Mesenteric fat pad (tissue), 1 donor: ENCODE results near the gene MYO1H. TPM values are rescaled to one million over a fixed set of nuclear protein-coding genes. Genes with fewer than 3 reads are reported as not detected.

Experiments used
- DNase-seq: peaks from one replicate; pipeline ENCODE4 v3.0.0-alpha.2; 2020; ENCODE audit warnings: low spot score
- total RNA-seq: library from RNA; stranded (reverse); fragmentation: NEBNext Ultra II Directional; extraction: Animal tissue kit (Norgen Biotek cat#: 25700); gene quantifications from one replicate; pipeline ENCODE4 v1.2.1, GENCODE V29; 2021
- donor health status: DM: yes; HTN: yes; CAD: no.

Gene MYO1H
- total RNA-seq, 1 donor from 2014 or later = 0.10 TPM

GRCh38 chr12:109447482-109447881 is 99.8 kb downstream of the MYO1H start:
- no peak for DNase-seq

GRCh38 chr12:109448272-109448671 is 100.6 kb downstream of the MYO1H start:
- no peak for DNase-seq

- DNase-seq = no peak
Observed at GRCh38 chr12:109448707-109449390, 101.1 kb downstream of the MYO1H start.

GRCh38 chr12:109449845-109450532 is 102.3 kb downstream of the MYO1H start:
- DNase-seq = no peak

- no peak for DNase-seq
Observed at GRCh38 chr12:109450980-109451379, 103.3 kb downstream of the MYO1H start.

- no peak for DNase-seq
Observed at GRCh38 chr12:109451400-109451799, 103.7 kb downstream of the MYO1H start.

GRCh38 chr12:109452489-109452888 is 104.8 kb downstream of the MYO1H start:
- DNase-seq = no peak

GRCh38 chr12:109455706-109456105 is 108.0 kb downstream of the MYO1H start:
- no peak for DNase-seq

- no peak for DNase-seq
Observed at GRCh38 chr12:109458086-109458485, 110.4 kb downstream of the MYO1H start.

- no peak for DNase-seq
Observed at GRCh38 chr12:109458771-109459208, 111.1 kb downstream of the MYO1H start.

GRCh38 chr12:109459247-109459646 is 111.5 kb downstream of the MYO1H start:
- no peak for DNase-seq

- DNase-seq = no peak
Observed at GRCh38 chr12:109460538-109460937, 112.8 kb downstream of the MYO1H start.

GRCh38 chr12:109461049-109461845 is 113.5 kb downstream of the MYO1H start:
- no peak for DNase-seq

GRCh38 chr12:109461846-109462756 is 114.4 kb downstream of the MYO1H start:
- no peak for DNase-seq

GRCh38 chr12:109462868-109463692 is 115.4 kb downstream of the MYO1H start:
- no peak for DNase-seq

- no peak for DNase-seq
Observed at GRCh38 chr12:109463756-109464155, 116.1 kb downstream of the MYO1H start.

- DNase-seq = no peak
Observed at GRCh38 chr12:109464642-109465351, 117.1 kb downstream of the MYO1H start.

- DNase-seq = no peak
Observed at GRCh38 chr12:109466305-109466704, 118.6 kb downstream of the MYO1H start.

- no peak for DNase-seq
Observed at GRCh38 chr12:109466821-109467220, 119.1 kb downstream of the MYO1H start.
